T-helper 9 cell (primary cell): ENCODE results near the gene XG.
A peak's percentile ranks its signal among the peaks of the same experiment; 100 is the strongest.
"Not testable (repeated sequence)": the region's sequence is repeated elsewhere in the genome, so short reads cannot be mapped to it uniquely, and the experiment has no call there.

Experiments
- DNase-seq: peaks from one replicate; pipeline ENCODE4 v3.0.0-alpha.2; 2020

The XG gene

GRCh38 chrX:2781698-2782097 is 29.9 kb downstream of the XG start:
- no peak for DNase-seq

- DNase-seq, result no peak
Measured at GRCh38 chrX:2782171-2782570, 30.3 kb downstream of the XG start.

DNA sequence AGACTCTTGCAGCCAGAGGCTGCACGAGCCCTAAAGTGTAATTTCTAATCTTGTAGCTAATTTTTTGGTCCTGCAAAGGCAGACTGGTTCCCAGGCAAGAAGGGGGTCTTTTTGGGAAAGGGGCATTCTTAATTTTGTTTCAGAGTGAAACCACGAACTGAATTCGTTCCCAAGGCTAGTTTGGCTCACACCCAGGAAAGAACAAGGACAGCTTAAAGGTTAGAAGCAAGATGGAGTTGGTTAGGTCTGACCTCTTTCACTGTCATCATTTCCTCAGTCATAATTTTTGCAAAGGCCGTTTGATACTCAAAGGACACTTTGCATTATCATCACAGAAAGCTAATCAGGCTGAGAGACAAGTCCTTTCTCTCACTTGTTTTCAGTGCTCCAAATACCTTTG is 30.9 kb downstream of the XG start:
- no peak for DNase-seq

GRCh38 chrX:2784026-2784425 is 32.2 kb downstream of the XG start:
- DNase-seq, result no peak

DNA sequence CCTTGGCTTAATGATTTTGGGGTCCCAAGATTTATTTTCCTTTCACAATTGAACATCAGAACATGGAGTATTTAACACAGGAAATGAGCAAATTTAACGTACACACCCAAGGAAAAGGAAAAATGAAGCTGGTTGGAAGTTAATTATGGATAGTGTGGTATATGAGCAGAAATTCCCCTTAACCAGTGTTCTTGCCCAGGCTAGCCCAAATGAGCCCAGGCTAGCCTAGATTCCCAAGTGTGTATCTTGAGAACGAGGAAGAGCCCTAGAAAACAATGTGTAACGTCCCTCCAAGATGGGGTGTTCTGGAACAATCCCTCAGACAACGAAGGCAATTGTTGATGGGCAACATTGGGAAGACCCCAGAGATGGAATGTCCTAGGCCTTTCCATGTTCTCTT is 33.7 kb downstream of the XG start:
- no peak for DNase-seq

- DNase-seq, result no peak
Measured at GRCh38 chrX:2788980-2789379, 37.1 kb downstream of the XG start.

- no peak for DNase-seq
Measured at GRCh38 chrX:2789569-2789968, 37.7 kb downstream of the XG start.

DNA sequence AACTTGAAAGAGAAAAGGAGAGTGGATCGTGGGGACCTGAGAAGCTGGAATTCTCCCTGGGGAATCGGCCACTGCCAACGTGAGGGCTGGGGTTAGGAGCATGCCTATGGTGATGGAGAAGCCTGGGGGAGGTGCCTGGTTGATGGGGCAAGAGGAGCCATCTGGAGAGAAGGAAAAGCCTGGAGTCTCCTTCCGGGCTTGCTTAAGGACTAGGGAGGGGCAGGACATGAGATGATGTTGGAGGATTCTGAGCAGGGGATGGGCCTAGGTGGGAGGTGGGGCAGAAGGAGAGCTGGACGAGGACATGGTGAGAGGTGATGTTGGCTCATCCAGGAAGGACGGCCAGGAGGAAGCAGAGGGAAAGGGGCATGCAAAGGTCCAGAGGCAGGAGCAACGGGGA is 41.9 kb downstream of the XG start:
- no peak for DNase-seq

DNA sequence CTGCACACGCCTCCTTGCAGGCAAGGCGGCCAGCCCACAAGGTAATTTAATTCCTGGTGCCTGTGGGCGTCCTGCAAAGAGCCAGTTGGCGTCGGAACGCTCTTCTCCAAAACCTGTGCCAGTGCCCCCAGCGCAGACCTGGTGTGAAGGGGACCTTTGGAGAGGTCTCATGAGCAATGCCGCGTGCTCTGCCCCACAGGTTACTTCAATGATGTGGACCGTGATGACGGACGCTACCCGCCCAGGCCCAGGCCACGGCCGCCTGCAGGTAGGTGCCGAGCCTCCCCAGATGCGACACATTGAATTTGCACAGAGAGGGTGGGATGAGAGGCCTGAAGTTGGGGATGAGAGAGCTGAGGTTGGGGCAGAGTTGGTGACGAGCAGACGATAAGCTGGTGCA is 42.5 kb downstream of the XG start:
- DNase-seq, result no peak

DNA sequence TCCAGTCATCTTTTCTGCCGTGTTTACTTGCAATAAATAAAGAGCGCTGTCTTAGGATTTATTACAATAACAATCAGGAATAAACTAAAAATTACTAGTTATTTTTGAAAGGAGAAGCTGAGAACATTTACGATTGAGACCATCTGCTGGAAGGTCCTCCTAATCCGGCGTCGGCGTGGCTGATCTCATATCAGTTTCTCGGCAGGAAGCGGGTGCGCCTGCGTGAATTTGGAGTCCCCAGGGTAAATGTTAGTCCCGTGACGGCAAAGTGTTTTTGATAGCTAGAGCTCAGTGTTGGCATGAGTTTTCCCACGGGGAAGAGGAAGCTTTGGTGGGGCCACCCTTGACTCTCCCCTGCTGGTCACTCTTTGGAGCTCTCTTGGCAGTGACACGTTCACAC is 45.0 kb downstream of the XG start:
- DNase-seq, result not testable (repeated sequence)

DNA sequence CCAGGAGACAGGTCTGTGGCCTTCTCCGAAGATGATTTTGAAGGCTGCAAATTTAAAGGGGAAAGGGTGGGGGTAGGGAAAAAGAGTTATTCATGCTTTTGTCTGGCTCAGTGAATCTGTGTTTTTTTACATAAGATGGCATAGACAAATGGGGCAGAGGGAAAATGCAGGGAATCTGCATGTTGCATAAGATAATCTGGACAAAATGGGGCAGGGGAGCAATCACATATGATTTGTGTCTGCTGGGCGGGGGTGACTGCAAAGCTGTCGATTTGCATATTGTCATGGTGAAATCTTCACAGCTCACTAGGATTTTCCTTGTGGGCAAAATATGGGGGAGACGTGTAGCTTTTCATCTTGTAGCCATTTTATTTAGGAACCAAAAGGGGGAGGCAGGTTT is 47.5 kb downstream of the XG start:
- no peak for DNase-seq

- DNase-seq, result not testable (repeated sequence)
Measured at GRCh38 chrX:2799980-2800379, 48.1 kb downstream of the XG start.

DNA sequence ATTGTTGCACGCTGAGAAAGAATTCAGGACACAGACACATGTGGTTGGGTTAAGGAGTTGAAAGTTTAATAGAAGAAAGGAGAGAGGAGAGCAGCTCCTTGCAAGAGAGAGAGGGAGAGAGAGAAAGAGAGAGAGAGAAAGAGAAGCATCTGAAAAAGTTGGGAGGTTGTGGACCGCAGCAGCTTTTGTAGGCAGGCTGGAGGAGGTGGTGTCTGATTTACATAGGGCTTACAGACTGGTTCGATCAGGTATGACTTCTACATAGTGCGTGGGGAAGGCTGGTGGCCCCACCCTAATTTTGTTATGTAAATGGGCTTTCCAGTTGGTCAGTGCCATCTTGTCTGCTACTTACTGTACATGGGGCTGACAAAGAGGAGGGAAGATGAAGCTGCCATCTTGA is 49.4 kb downstream of the XG start:
- DNase-seq, result no peak

DNA sequence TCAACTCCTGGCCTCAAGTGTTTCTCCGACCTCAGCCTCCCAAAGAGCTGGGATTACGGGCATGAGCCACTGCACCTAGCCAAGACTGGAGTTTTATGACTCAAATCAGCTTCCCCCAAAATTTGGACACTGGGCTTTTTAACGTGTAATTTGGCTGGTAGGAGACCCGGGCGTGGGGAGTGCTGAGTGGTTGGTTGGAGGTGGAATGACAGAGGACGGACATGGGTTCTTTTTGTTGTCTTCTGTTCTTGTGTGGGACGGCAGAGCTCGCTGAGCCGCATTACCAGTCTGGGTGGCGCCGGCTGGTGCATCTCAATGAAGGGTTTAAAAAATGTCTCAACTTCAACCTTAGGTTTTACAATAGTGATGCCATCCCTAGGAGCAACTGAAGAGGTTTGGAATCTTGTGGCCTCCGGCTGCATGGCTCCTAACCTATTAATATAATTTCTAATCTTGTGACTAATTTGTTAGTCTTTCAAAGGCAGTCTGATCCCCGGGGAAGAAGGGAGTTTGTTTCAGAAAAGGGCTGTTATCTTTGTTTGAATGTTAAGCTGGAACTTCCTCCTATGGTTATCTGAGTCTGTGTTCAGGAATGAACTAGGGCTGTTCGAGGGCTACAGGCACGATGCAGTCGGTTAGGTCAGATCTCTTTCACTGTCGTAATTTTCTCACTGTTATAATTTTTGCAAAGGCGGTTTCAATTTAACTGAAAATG is 50.7 kb downstream of the XG start:
- DNase-seq, result not testable (repeated sequence)

DNA sequence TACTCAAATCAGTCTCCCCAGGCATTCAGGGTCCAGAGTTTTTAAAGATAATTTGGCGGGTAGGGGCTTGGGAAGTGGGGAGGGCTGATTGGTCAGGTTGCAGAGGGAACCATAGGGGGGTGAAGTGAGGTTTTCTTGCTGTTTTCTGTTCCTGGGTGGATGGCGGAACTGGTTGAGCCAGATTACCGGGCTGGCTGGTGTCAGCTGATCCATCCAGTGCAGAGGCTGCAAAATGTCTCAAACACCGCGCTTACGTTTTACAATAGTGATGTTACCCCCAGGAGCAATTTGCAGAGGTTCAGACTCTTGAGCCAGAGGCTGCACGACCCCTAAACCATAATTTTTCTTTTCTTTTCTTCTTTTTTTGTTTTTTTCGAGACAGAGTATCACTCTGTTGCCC is 51.6 kb downstream of the XG start:
- DNase-seq, result not testable (repeated sequence)

DNA sequence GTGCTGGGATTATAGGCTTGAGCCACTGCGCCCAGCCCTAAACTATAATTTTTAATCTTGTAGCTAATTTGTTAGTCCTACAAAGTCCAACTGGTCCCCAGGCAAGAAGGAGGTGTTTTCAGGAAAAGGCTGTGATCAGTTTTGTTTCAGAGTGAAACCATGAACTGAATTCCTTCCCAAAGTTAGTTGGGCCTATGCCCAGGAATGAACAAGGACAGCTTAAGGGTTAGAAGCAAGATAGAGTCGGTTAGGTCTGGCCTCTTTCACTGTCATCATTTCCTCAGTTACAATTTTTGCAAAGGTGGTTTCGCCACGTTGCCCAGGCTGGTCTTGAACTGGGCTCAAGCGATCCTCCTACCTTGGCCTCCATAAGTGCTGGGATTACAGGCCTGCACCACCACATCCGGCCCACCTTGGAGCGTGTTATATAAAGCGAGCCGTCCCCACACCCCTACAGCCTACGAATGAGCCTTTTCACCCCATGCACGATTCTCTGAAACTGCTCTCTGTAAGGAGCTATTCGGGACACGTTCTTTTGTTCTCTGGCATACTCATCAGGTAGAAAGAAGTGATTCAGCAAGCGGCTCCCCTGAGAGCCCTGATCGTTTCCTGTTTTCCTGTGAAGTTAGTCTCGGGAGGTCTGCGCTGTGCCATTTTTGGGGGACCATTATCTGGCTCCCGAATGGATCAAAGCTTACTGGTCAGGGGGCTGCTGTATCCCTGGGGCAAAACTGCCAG is 52.4 kb downstream of the XG start:
- not testable (repeated sequence) for DNase-seq

GRCh38 chrX:2804858-2805257 is 53.0 kb downstream of the XG start:
- not testable (repeated sequence) for DNase-seq

DNA sequence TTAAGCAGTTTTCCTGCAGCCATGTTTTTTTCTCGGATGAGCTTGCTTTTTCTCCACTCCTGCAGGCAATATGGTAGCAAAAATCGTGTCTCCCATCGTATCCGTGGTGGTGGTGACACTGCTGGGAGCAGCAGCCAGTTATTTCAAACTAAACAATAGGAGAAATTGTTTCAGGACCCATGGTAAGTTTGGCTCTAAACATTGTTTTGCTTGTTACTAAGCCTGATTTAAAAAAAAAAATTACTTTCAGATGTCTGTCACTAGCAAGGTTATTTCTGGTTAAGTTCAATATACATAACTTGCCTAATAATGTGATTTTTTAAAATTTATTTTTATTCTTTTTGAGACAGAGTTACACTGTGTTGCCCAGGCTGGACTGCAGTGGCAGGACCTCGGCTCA is 59.4 kb downstream of the XG start:
- no peak for DNase-seq

- DNase-seq, result peak; percentile 28
Measured at GRCh38 chrX:2812161-2812907, 60.5 kb downstream of the XG start.

DNA sequence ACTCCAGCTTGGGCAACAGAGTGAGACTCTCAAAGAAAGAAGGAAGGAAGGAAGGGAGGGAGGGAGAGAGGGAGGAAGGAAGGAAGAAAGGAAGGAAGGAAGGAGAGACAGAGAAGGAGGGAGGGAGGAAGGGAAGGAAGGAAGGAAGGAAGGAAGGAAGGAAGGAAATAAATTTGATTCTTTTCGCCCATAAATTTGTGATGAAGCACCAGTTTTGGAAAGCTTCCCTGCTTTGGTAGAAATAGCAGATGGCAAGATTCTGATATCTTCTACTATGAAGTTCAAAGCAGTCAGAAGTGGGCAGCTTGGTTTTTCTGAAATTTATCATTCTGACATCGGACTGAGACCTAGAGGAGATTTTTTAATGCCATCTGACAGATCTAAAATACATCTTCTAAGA is 65.2 kb downstream of the XG start:
- DNase-seq, result no peak

DNA sequence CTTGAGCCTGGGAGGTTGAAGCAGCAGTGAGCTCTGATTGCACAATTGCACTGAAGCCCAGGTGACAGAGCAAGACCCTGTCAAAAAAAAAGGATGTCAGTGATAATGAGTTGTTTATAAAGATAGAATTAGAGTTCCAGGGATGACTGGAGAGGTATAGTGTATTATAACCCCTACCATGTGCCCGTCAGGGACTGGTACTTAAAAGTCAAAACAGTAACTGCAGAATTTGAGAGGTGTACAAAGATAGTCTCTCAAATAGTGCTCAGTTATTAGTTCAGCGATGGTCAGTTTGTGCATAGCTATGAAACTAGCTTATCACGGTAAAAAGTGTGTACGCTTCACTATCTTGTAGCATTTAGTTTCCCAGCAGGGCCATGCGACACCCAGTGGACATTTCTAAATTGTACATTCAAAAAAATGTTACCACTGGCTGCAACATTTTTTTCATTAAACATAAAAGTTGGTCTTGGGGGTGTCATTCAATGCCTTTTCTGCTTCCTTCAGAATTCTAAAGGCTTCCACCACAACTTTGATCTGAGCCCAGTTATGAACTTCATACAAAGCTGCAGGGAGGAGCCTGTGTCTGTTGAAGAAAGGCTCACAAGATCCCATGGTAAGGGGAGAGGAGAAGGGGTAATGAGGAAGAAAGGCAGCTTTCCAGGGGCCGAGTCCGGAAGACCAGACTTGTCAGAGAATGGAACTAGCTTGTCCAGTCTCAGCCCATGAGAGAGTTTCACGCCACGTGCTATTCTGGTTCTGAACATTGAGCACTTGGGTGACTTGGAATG is 67.7 kb downstream of the XG start:
- no peak for DNase-seq

- no peak for DNase-seq
Measured at GRCh38 chrX:2820136-2820771, 68.4 kb downstream of the XG start.
